ENCODE data around the gene DAPK2.
A peak's percentile ranks its signal among the peaks of the same experiment; 100 is the strongest.
"Not testable (repeated sequence)": the region's sequence is repeated elsewhere in the genome, so short reads cannot be mapped to it uniquely, and the experiment has no call there.

Gene DAPK2

DNA sequence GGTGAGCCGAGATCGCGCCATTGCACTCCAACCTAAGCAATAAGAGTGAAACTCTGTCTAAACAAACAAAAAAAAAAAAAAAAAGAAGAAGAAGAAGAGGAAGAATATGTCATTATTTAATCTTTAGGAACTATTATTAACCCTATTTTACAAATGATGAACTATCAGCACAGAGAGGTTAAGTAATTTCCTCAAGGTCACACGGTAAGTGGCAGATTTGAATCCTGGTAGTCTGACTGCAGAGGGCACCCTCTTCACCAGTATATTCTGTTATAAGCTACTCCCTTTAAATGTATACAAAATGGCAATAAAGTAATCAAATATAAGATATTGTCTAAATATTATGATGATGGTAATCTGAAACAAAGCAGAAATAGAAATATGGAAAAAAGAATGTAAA is 135.1 kb downstream of the DAPK2 start:
- DNase-seq, result no peak

DNA sequence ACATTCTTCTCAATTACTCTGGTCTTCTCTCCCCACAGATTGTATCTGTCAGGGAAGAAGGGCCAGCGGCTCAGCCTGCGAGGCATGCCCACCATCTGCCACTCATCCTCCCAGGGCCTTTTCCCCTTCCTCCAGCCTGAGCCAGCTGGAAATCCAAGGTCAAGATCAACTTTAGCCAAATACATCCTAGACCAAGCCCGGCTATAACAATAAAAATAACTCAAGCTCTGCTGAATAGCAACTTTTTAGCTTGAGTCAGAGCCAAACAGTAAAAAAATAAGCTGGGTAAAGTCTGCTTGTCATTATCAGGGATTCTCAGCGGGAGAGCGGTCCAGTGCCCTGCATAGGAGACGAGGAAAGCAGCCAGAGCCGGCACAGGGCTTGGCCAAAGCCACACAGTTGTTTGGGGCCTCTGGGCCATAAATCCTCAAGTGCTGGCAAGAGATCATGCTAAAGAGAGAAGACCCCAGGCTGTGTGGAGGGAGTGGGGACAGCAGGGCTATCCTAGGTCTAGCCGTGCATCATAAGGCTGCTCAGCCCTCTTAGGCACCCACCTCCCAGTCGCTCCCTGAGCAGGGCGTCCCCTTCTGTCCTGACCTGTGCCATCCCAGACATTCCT is 136.4 kb downstream of the DAPK2 start:
- no peak for DNase-seq

DNA sequence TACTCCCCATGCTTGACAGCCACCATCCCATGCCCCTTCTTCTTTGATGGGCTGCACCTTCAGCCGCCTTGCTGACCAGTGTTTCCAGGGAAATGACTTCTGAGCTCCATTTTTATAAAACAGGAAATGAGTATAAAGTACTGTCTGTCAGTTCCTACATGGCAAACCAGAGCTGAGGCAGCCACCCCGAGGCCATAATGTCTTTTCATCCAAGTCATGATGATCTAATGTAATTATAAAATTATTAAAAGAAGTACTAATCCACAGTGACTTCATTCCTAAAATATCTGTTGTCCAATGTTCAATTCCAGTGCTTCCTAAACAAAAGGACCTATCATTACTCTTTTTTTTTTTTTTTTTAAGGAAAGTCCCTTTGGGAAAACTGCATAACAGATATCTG is 137.3 kb downstream of the DAPK2 start:
- no peak for DNase-seq

DNA sequence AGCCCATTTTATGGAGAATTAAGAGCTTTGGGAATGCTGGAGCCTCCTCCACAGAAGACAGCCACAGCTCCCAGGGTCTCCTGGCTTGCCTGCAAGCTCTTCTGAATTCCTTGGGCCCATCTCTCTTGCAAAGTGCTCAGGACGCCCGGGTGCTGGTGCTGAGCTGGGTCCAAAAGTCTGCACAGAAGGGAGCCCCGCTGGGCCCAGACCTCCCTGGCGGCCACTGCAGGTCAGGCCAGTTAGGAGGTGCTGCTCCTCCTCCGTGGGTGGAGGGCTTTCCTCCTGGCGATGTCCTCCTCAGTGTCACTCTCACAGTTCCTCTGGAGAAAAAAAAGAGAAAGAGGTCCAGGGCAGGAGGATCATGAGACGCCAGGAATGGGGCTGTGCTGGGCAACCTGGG is 138.0 kb downstream of the DAPK2 start:
- DNase-seq, result no peak

DNA sequence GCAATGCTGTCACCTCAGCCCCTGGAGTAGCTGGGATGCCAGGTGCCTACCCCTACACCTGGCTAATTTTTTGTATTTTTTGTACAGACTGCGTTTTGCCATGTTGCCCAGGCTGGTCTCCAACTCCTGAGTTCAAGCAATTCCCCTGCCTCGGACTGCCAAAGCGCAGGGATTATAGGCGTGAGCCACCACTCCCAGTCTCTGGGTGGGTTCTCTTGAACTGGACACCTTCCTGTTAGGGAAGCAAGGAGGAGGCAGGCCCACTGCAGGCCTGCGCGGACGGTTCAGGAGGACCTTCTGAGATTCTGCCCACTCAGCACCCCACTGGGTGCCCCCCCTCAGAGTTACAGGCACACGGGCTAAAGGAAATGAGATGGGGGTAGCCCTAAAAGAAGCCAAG is 138.8 kb downstream of the DAPK2 start:
- DNase-seq, result no peak

DNA sequence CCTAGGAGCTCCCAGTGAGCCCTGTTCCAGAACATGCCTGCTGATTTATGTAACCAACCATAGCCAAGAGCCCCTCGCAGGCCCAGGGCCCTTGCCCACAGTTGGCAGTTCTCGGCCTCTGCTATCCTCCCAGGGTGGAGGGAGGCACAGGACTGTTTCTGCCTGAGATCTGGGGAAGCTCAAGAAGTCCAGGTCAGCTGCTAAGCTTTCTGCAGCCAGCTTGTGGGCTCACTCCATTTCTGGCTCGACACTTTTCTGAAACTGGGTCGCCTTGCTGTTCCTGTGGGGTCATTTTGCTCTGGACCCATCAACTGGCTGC is 140.1 kb downstream of the DAPK2 start:
- no peak for DNase-seq

DNA sequence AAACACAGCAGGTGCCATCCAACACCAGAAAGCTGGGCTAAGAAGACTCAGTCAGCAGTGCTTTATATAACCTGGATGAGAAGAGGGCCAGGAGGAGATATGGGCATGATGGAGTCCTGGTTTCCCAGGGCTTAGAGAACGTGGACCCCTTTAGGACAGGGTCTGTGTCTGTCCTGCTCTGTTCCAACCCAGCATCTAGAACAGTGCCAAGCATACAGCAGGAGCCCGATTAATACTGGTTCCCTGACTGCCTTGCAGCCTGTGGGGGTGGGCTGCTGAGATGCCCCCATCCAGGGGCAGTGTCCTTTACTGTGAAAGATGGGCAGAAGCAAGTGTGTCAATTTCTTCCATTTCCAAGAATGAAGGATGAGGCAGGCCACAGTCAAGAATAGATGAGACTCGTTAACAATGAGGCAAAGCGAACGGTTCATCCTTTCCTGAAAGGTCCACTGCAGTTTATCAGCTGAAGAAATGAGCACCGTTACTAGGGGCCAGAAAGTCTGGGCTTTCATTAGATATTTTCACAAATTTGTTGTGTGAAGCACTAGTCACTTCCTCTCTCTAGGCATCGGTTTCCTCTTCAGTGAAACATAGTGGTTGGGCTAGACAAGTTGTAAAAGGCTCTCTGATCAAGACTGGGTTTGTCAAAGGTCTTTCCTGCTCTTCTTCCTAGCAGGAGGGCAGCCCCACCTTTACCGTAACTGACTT is 140.6 kb downstream of the DAPK2 start:
- DNase-seq, result no peak

DNA sequence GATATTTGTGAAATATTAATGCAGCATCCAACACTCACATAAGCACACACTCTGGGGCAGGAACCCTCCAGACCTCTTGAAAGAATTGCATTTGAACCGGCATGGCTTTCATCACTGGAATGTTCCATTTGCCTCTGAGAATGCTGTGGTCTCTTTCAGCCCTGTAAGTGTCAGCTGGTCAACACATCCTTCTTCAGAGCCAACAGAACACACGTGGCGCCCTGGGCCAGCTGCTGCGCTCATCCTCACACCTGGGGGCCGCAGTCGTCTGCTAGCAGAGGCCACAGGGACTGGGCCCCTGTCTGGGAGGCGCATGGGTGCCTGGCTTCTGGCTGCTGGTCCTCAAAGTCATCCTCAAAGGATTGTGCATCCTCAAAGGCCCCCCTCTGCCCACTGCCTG is 141.2 kb downstream of the DAPK2 start:
- DNase-seq, result no peak

- no peak for DNase-seq
Observed at GRCh38 chr15:63904042-63904441, 142.2 kb downstream of the DAPK2 start.

GRCh38 chr15:63902671-63903035 is 143.6 kb downstream of the DAPK2 start:
- DNase-seq, result no peak

DNA sequence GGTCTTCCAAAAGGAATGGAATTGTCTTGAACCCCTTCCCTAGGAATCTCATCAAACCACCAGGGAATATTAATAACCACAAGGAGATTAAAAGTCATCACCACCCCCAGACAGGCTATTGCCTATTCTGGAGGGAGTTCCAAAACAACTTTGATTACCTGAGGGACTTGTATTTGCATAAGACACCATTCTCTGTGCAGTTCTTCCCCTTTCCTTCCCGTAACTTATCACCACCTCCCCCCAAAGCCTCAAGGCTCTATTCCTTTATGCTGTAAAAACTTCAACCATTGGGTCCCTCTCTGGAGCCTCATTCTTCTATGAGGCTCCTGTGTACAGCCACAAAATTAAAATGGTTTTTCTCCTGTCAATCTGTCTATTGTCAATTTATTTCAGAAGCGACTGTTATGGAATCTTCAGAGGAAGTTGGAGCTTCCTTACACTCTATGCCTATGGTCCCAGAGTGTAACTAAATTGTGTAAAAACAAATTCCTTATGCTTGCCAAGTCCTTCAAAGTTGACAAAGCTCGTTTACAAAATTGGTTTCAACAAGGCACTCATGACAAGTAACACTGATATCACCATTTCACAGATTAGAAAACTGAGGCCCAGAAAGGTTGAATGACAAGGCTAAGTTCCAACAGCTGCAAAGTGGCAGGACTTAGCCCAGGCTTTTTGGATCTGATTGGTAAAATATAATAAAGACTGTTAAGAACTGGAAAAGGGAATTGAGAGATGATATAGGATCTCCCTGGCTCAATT is 144.2 kb downstream of the DAPK2 start:
- no peak for DNase-seq

GRCh38 chr15:63900306-63900705 is 146.0 kb downstream of the DAPK2 start:
- DNase-seq, result no peak

DNA sequence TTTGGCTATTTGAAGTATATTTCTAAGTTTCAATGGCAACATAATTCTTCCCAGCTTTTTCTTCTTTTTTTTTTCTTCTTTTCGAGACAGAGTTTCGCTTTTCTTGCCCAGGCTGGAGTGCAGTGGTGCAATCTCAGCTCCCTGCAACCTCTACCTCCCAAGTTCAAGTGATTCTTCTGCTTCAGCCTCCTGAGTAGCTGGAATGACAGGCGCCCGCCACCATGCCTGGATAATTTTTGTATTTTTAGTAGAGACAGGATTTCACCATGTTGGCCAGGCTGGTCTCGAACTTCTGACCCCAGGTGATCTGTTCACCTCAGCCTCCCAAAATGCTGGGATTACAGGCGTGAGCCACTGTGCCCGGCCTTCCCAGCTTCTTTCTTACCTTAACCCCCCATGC is 146.7 kb downstream of the DAPK2 start:
- DNase-seq, result not testable (repeated sequence)

DNA sequence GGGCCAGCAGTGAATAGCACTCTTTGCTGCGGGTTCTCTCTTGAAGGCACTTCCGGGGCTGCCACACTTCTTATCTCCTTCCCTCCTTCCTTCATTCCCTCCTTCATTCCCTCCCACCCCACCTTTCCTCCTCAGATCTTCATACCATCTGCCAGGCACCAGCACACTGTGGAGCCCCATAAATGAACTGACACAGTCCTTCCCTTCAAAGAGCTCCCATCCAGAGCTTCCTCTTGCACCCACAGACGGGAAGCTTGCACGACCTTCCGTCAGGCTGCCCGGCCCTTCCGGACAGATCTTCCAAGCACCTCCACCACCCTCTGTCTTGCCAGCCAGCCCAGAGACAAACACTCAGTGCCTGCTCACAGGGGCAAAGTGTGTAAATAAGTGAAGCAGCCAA is 147.1 kb downstream of the DAPK2 start:
- DNase-seq, result no peak

GRCh38 chr15:63896336-63897115 is 149.8 kb downstream of the DAPK2 start:
- no peak for DNase-seq

- no peak for DNase-seq
Observed at GRCh38 chr15:63895787-63896218, 150.5 kb downstream of the DAPK2 start.

GRCh38 chr15:63895194-63895593 is 151.1 kb downstream of the DAPK2 start:
- DNase-seq, result no peak

- no peak for DNase-seq
Observed at GRCh38 chr15:63894662-63894949, 151.7 kb downstream of the DAPK2 start.

GRCh38 chr15:63893866-63894661 is 152.2 kb downstream of the DAPK2 start:
- no peak for DNase-seq

- DNase-seq, result no peak
Observed at GRCh38 chr15:63892794-63893441, 153.4 kb downstream of the DAPK2 start.

DNA sequence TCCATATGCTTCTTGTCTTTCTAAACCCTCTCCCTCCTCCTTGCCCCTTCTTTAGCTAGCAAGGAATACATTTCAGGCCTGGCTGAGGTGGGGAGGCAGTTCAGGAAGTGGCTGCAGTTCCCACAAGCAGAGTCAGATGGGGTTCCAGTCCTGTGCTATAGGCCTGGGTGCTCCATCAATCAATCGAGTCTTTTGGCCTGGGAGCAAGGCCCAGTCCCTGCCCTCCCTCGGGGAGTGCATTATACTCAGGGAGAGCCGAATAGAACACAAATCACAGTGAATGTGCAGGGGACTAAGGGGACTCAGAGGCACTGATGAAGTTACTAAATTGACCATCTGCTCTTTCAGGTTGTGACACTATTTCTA is 154.5 kb downstream of the DAPK2 start:
- no peak for DNase-seq

DNA sequence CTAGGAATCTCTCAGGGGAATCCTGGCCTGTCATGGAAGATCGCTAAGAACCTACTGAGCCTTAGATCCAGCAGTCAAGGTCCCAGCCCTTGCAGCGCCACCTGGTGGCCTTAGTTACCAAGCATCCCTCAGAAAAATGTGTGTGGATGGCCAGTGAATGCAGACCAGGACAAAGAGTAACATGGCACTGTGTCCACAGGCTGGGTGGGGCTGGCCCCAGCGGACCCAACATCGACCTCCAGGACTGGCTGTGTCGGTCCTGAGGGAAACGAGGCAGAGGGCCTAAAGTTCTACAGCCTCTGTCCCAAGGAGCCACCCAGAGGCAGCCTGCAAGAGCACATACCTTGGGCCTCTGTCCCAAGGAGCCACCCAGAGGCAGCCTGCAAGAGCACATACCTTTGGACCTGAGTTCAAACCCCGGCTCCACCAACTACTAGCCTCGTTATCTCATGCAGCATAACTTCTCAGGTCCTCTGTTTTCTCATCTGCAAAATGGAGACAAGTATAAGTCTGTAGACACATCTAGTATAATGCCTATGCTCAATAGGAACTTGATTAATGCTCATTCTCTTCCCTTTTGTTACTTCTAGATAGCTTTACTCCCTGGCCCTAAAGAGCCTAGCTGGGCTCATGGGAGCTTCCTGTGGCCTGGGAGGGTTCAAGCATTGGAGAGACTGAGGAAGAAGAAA is 155.1 kb downstream of the DAPK2 start:
- peak; percentile 20 for DNase-seq
